ENCODE data around the gene ERC2.

ERC2 gene

DNA sequence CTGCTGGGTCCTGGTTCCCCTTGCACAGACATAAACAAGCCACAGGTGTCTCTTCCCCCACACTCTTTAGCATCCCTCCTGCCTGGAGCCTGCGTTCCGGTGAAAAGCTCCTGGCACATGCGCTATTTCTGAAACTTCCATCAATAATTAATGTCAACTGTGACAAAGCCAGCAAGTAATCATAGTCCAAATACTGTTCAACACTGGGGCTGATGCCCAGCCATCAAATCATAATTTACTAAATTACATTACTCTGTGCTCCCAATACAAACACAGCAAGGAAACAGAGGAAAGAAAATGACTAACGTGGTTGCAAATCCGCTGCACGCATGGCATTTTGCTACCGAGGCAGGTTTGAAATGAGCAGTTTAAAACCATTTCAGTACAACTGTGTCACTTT lies 294.7 kb downstream of the ERC2 start:
- no peak for DNase-seq

- DNase-seq, result no peak
These were observed 303.8 kb downstream of the ERC2 start for GRCh38 chr3:56164436-56164835.

GRCh38 chr3:56157693-56158362 lies 310.4 kb downstream of the ERC2 start:
- DNase-seq, result no peak

DNA sequence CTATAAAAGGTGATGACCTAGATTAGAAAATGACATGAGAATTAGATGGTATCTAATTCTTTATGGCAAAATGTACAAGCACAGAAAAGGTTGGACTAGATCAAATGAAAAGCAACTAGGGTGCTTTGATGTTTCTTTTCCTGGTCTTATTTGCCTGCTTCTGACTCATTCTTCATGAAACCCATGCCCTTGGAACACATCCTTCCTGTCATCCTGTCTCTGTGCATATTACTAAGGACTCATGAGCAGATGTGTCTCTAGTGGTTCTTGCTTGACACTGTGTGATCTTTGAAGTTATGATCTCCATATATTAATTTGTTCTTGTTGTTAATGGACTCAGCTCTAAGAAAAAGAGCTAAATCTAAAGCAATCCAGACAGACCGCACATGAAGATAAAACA lies 314.0 kb downstream of the ERC2 start:
- no peak for DNase-seq

GRCh38 chr3:56147354-56147753 lies 320.9 kb downstream of the ERC2 start:
- no peak for DNase-seq

DNA sequence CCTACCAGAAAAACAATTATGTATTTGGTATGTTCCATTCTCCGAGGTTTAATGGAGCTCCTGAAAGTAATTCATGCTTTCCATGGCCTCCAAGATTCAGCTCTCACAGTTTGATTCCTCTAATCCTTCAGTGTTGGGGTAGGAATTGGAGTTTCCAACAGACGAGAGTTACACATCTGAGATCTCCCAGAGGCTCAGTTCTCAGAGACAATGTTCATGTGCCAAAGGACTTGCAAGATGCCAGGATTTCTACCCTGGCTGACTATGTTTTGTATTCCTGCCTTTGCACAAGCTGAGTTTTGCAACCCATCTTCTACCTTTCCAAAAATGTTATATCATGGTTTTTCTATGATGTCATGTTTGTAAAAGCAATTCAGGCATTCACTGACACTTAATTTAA lies 322.9 kb downstream of the ERC2 start:
- DNase-seq, result no peak

- DNase-seq, result no peak
These were observed 323.5 kb downstream of the ERC2 start for GRCh38 chr3:56144805-56145204.

DNA sequence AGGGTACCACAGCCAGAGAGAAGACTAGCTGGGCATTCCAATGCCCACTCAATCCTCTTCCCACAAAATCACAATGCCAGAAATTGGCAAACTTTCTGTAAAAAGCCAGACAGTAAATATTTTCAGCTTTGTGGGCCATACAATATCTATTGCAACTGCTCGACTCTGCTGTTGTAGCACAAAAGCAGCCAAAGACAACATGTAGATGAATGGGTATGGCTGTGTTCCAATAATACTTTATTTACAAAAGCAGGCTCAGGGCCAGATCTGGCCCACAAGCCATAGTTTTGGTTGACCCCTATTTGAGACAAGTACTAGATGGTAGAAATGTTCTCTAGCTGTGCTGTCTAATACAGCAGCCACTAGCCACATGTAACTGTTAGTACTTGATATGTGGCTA lies 330.9 kb downstream of the ERC2 start:
- DNase-seq, result no peak

- no peak for DNase-seq
These were observed 331.8 kb downstream of the ERC2 start for GRCh38 chr3:56136514-56136913.

DNA sequence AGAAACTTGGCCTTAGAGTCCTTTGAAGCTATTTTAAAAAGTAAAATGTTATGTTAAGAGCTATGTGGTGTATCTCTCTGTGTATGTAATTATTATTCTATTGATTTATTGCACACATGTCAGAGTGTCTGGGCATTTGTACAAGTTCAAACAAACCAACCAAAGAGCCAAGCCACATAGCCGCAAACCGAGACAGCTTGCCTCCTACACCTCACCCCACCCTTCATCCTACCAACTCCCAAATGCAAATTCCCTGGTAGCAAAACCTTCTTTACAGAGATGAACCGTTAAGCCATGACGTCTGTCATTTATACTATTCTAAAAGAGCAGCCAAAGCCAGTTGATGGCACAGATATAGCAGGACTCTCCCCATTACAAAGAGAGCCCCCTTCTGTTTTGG lies 332.3 kb downstream of the ERC2 start:
- no peak for DNase-seq

GRCh38 chr3:56133423-56133822 lies 334.8 kb downstream of the ERC2 start:
- no peak for DNase-seq

- no peak for DNase-seq
These were observed 335.5 kb downstream of the ERC2 start for GRCh38 chr3:56132762-56133161.

- no peak for DNase-seq
These were observed 336.2 kb downstream of the ERC2 start for GRCh38 chr3:56131974-56132590.

- DNase-seq, result no peak
These were observed 338.2 kb downstream of the ERC2 start for GRCh38 chr3:56130036-56130435.

DNA sequence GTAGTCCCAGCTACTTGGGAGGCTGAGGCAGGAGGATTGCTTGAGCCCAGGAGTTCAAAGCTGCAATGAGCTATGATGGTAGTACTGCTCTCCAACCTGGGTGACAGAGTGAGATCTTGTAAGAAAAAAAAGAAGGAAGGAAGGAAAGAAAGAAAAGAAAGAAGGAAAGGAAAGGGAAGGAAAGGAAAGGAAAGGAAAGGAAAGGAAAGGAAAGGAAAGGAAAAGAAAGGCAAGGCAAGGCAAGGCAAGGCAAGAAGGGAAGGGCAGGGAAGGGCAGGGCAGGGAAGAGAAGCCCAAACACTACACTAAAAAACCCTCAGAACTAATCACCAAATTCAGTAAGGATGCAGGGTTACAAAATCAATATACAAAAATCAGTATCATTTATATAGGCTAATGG lies 341.6 kb downstream of the ERC2 start:
- DNase-seq, result no peak

DNA sequence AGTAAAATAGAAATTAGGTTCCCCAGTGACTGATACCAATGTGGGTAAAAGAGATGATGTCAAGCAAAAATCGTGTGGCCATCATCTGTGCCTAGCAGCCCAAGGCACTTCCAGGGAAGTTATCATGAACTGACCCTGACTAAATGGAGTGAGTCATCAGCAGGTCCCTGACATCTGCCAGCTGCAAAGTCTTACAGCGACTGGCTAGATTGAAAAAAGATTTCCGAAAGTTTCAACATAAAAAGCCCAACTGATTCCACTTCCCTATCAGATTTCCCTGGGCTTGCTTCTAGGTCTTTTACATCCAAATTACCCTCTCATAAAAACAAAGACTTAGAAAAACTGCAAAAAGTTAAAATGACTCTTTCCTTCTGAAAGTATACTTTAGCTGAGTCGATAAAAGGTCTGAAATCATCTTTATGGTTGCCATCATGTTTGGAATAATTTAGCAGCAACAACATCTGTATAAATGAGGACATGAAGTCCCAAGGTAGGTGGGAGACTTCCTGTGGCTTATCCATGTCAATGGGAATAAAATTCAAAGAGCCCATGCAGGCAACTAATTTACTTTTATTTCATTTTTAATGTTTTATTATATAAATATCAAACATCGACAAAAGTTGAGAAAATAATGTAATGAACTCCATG lies 342.8 kb downstream of the ERC2 start:
- DNase-seq, result no peak

DNA sequence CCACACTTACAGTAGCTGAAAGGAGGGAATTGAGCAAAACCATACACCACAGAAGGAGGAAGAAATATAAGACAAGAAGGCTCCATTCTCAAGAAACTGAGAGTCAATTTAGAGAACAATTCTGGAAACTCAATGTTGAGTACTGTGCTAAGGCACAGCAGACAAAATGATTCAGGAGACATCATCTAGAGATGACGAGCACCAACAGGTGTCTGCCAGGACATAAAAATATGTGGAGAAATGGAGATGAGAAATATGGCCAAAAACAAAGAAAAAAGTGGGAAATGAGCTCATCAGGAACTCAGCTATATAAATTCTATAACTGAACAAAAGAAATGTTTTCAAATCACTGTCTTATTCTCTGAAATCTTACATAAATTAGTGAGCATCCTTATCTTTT lies 343.7 kb downstream of the ERC2 start:
- no peak for DNase-seq

GRCh38 chr3:56123487-56123886 lies 344.8 kb downstream of the ERC2 start:
- DNase-seq, result no peak

DNA sequence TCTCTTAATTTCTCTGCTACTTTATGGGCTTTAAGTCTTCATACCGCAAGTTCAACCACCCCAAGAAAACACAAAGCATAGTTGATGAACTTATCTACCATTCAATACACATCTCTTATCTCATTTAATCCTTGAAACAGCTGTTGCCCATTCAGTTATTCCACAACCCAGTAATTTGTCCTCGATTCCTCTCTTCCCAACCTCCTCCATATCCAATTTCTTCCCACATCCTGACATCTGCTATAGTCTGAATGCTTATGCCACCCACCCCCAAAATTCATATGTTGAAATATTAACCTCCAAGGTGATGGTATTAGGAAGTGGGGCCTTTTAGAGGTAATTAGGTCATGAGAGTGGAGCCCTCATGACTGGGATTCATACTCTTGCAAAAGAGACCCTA lies 345.4 kb downstream of the ERC2 start:
- DNase-seq, result no peak

DNA sequence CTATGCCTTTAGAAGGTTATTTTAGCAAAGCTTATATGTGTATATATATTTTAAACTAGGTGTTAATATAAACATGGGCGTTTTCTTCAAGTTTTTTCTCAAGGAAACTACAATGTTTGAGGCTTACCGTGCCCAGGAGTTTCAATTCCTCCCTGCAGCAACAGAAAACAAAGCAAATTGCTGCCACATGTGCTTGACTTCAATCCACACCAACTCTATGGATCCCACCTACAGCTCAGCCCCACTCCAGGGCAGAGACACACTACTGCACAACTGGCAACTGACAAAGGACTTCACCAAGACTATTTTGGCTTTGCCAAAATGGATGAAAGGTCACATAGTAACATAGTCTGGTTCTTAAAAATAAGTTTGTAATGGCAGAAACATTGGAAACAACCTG lies 346.6 kb downstream of the ERC2 start:
- DNase-seq, result no peak

GRCh38 chr3:56119575-56120349 lies 348.5 kb downstream of the ERC2 start:
- DNase-seq, result no peak

GRCh38 chr3:56118968-56119367 lies 349.3 kb downstream of the ERC2 start:
- no peak for DNase-seq

- no peak for DNase-seq
These were observed 352.6 kb downstream of the ERC2 start for GRCh38 chr3:56115698-56116097.

DNA sequence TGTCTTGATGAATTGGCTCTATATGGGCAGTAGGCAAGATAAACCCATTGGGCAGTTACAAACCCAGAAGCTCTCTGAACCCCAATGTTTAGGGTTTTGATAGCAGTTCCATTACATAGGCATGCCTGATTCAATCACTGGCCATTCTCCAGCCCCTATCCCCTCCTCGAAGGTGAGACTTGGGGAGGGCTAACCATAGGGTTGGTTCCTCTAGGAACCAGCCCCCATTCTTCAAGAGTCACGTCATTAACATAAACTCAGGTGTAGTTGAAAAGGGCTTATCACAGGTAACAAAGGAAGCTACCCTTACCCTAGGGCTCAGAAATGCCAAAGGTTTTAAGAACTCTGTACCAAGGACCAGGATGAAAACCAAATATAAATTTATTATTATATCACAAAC lies 353.1 kb downstream of the ERC2 start:
- no peak for DNase-seq

Data from NCI-H446 treated with DMSO at 0.1 percent for 48 hours (cell line).